Measurements from ENCODE around the gene ADD1.

DNA sequence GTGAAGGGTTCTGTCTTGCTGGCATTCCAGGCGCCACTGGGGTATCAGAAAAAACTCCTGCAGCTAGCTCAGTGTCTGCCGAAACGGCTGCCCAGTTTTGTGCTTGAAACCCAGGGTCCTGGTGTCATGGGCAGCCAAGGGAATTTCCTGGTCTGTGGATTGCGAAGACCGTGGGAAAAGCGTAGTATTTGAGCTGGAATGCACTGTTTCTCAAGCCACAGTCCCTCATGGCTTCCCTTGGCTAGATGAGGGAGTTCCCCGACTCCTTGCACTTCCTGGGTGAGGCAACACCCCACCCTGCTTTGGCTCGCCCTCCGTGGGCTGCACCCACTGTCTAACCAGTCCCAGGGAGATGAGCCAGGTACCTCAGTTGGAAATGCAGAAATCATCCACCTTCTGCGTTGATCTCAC, 79.5 kb downstream of the ADD1 start:
- TF ChIP-seq, protein P1, sequence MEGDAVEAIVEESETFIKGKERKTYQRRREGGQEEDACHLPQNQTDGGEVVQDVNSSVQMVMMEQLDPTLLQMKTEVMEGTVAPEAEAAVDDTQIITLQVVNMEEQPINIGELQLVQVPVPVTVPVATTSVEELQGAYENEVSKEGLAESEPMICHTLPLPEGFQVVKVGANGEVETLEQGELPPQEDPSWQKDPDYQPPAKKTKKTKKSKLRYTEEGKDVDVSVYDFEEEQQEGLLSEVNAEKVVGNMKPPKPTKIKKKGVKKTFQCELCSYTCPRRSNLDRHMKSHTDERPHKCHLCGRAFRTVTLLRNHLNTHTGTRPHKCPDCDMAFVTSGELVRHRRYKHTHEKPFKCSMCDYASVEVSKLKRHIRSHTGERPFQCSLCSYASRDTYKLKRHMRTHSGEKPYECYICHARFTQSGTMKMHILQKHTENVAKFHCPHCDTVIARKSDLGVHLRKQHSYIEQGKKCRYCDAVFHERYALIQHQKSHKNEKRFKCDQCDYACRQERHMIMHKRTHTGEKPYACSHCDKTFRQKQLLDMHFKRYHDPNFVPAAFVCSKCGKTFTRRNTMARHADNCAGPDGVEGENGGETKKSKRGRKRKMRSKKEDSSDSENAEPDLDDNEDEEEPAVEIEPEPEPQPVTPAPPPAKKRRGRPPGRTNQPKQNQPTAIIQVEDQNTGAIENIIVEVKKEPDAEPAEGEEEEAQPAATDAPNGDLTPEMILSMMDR (IDR thresholded peaks at IDR 0.05) = no peak
- TF ChIP-seq POLR2A (IDR thresholded peaks at IDR 0.05) = no peak
